LoVo (cell line): Measurements from ENCODE around the gene FBXL5.
A peak's percentile ranks its signal among the peaks of the same experiment; 100 is the strongest.

Experiments
- DNase-seq: peaks from one replicate; pipeline ENCODE4 v3.0.0-alpha.2; 2016; ENCODE audit warnings: low spot score

Gene FBXL5

GRCh38 chr4:15655223-15656037 is at the start of gene FBXL5:
Gene FBXL5, minus strand, starts transcription at chr4:15655357. Its CDS starts 70 bp downstream, at chr4:15655287.
- DNase-seq: peak; percentile 89

- DNase-seq: no peak
Measured at GRCh38 chr4:15704129-15704528, 49.0 kb upstream of the FBXL5 start.

GRCh38 chr4:15703439-15703838 is 48.3 kb upstream of the FBXL5 start:
- no peak for DNase-seq

- no peak for DNase-seq
Measured at GRCh38 chr4:15702941-15703403, 47.8 kb upstream of the FBXL5 start, which contains the start of gene BST1. Gene BST1, plus strand, starts transcription at chr4:15703065. Its CDS starts 80 bp downstream, at chr4:15703145.

GRCh38 chr4:15696866-15697265 is 41.7 kb upstream of the FBXL5 start:
- no peak for DNase-seq

GRCh38 chr4:15695729-15696128 is 40.6 kb upstream of the FBXL5 start:
- DNase-seq: no peak

- peak; percentile 42 for DNase-seq
Measured at GRCh38 chr4:15695240-15695699, 40.1 kb upstream of the FBXL5 start.

- DNase-seq: no peak
Measured at GRCh38 chr4:15694431-15694830, 39.3 kb upstream of the FBXL5 start.

GRCh38 chr4:15692602-15693001 is 37.4 kb upstream of the FBXL5 start:
- DNase-seq: no peak

GRCh38 chr4:15691346-15692135 is 36.4 kb upstream of the FBXL5 start:
- DNase-seq: no peak

GRCh38 chr4:15690020-15690809 is 35.1 kb upstream of the FBXL5 start:
- peak; percentile 54 for DNase-seq

- no peak for DNase-seq
Measured at GRCh38 chr4:15689540-15689939, 34.4 kb upstream of the FBXL5 start.

GRCh38 chr4:15688051-15688450 is 32.9 kb upstream of the FBXL5 start:
- DNase-seq: no peak

- DNase-seq: no peak
Measured at GRCh38 chr4:15684498-15684897, 29.3 kb upstream of the FBXL5 start.

- DNase-seq: no peak
Measured at GRCh38 chr4:15683143-15683495, 28.0 kb upstream of the FBXL5 start.

- DNase-seq: no peak
Measured at GRCh38 chr4:15682242-15683142, 27.3 kb upstream of the FBXL5 start.

- peak; percentile 97 for DNase-seq
Measured at GRCh38 chr4:15681372-15682241, 26.4 kb upstream of the FBXL5 start, which contains the start of gene FAM200B. Gene FAM200B, plus strand, starts transcription at chr4:15681827. Its CDS starts 5,151 bp downstream, at chr4:15686978.

GRCh38 chr4:15681067-15681371 is 25.9 kb upstream of the FBXL5 start:
- DNase-seq: no peak

GRCh38 chr4:15677507-15677988 is 22.4 kb upstream of the FBXL5 start:
- peak; percentile 74 for DNase-seq

- DNase-seq: no peak
Measured at GRCh38 chr4:15676899-15677298, 21.7 kb upstream of the FBXL5 start.
